Left hindlimb (tissue), 1 donor: Measurements from ENCODE around the gene ATP2A3.

Experiments used
- DNase-seq: peaks from one replicate; pipeline ENCODE4 v3.0.0-alpha.2; 2018

The ATP2A3 gene

GRCh38 chr17:3887804-3888203 is 76.4 kb downstream of the ATP2A3 start:
- no peak for DNase-seq

- DNase-seq: no peak
Measured at GRCh38 chr17:3887394-3887793, 76.8 kb downstream of the ATP2A3 start.

DNA sequence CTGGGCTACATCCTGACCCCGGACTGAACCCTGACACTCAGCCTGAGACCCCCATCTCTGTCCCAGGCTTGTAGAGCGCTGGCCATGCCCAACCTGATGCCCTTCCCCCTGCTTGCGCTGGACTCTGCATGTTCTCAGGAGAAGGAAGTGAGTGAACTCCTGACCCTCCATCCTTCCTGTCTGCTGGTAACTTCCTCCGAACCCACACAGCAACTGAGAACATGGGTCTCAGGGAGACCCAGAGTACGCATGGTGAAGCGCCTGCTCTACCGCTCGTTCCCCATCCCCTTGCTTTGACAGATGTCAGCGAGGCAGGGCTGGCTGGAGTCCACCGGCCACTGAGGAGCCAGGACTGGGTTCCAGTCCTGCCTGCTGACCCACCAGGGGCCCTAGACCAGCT is 77.5 kb downstream of the ATP2A3 start:
- DNase-seq: no peak

DNA sequence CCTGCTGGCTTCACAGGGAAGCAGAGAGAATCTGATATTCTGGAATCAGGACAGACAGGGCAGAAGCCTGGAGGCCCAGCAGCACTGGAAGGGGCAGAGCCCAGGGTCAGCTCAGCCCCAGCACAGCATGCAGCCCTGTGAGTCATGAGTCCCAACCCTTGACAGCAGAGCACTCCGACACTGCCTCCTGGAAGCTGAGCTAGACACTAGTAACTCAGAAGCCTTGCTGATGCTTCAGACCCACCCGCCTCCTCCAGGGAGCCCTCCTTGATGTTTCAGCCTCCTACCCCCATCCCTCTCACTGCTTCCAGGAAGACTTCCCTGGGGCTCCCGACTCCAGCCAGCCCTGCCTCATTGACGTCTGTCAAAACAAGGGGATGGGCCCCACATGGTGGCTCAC is 78.3 kb downstream of the ATP2A3 start:
- no peak for DNase-seq

GRCh38 chr17:3885271-3885670 is 79.0 kb downstream of the ATP2A3 start:
- no peak for DNase-seq

GRCh38 chr17:3884188-3884587 is 80.0 kb downstream of the ATP2A3 start:
- no peak for DNase-seq

GRCh38 chr17:3882276-3882675 is 82.0 kb downstream of the ATP2A3 start:
- DNase-seq: no peak

GRCh38 chr17:3880983-3881382 is 83.3 kb downstream of the ATP2A3 start:
- DNase-seq: no peak

- no peak for DNase-seq
Measured at GRCh38 chr17:3879591-3880417, 84.4 kb downstream of the ATP2A3 start.

DNA sequence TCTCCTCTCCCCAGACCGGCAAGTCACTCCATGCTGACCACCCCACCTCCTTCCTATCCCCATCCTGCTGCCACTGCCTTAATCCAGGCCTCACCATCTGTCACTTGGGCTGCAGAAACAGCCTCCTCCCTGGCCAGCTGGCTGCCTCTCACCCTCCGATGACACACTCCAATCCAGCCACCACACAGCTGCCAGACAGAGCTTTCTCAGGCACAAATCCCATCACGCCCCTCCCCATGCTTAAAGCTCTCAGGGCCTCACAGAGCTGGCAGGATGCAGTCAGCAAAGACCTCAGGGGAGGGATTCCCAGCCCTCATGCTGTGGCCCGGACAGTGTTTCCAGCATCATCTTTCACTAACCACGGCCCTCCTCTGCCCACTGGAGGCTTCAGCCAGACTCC is 85.1 kb downstream of the ATP2A3 start:
- peak; percentile 86 for DNase-seq

DNA sequence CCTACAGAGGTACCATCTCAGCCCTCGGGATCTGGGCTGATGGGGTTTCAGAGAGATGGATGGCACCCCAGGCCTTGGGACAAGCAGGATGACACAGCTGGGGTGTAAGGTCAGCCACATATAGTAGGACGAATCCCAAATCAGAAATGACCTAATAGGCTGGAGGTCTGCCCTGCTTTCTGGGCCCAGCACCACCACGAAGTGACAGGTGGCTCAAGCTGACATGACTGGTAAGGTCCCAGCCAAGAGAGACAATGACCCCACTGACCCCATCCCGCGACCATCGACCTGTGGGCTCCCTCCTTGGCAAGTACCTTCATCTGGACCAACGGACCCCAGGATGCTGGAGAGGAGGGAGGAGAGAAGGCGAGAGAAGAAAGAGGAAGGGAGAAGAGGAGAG is 87.0 kb downstream of the ATP2A3 start:
- no peak for DNase-seq

DNA sequence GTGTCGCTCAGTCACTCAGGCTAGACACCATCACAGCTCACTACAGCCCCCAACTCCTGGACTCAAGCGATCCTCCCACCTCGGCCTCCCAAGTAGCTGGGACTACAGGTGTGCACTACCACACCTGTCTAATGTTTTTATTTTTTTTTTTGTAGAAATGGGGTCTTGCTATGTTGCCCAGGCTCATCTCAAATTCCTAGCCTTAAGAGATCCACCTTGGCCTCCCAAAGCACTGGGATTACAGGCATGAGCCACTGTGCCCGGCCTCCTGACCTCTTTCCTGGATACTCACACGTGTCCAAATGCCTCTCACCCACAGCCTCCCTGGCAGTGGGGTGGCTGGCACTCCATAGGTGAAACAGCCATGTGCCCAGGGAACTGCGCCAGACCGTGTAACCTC is 88.9 kb downstream of the ATP2A3 start:
- no peak for DNase-seq
